Breast epithelium (tissue), 3 donors: ENCODE results near the gene KRTAP9-2.

Experiments
- CTCF ChIP-seq, 3 donors: fragments of 450-650 bp; IDR thresholded peaks; one replicate each; pipeline ENCODE4 v1.5.1; 2016 to 2017; ENCODE audit warnings: antibody characterized with exemption in 3 of 3, mild to moderate bottlenecking in 3 of 3, moderate library complexity in 3 of 3
- POLR2A ChIP-seq: fragments of 450-650 bp; IDR thresholded peaks from one replicate; pipeline ENCODE4 v1.6.1; 2016; ENCODE audit warnings: antibody characterized with exemption, mild to moderate bottlenecking, moderate library complexity
- POLR2AphosphoS5 ChIP-seq, 3 donors: sonication (generic); formaldehyde crosslinking; IDR thresholded peaks; one replicate each; pipeline ENCODE4 v1.6.1; 2017; ENCODE audit warnings: antibody characterized with exemption in 3 of 3

DNA sequence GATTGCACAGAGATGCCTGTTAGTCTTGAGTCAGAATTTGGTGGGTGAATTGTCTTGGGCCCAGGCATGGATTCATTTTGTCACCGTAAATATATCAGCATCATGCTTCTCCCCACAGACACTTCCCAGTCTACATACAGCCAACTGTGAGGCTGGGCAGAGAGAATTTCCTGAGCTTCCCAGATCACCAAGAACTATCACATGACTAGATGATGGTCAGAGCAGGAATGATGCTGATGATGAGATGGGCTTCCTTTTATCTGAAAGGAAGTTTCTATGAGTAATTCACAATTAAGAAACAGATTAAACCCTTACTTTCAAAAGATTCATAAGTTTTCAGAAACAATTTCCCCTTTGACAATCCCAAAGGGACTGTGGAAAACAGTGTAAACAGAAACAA is 28.4 kb downstream of the KRTAP9-2 start:
- TF ChIP-seq POLR2A: no peak
- TF ChIP-seq CTCF (IDR thresholded peaks at IDR 0.05): no peak
- no peak for TF ChIP-seq POLR2AphosphoS5 (IDR thresholded peaks at IDR 0.05)
